ENCODE measurements around the gene P4HA1. TPM values are rescaled to one million over a fixed set of nuclear protein-coding genes. Genes with fewer than 3 reads are reported as not detected.

P4HA1 gene
- total RNA-seq, 4 donors from 2014 or later, result 20.3 to 43.4 (median 34.6) TPM

DNA sequence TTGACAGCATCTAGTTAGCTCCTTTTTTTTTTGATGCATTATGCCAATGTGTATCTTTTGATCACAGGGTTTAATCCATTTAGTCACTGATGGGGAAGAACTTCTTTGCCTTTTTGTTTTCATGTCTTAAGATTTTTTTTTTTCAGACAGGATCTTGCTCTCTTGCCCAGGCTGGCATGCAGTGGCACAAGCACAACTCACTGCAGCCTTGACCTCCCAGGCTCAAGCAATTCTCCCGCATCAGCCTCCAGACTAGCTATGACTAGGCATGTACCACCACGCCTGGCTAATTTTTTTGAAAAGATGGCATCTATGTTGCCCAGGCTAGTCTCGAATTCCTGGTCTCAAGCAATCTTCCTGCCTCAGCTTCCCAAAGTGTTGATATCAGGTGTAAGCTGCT, 95.7 kb downstream of the P4HA1 start:
- TF ChIP-seq, protein P1, sequence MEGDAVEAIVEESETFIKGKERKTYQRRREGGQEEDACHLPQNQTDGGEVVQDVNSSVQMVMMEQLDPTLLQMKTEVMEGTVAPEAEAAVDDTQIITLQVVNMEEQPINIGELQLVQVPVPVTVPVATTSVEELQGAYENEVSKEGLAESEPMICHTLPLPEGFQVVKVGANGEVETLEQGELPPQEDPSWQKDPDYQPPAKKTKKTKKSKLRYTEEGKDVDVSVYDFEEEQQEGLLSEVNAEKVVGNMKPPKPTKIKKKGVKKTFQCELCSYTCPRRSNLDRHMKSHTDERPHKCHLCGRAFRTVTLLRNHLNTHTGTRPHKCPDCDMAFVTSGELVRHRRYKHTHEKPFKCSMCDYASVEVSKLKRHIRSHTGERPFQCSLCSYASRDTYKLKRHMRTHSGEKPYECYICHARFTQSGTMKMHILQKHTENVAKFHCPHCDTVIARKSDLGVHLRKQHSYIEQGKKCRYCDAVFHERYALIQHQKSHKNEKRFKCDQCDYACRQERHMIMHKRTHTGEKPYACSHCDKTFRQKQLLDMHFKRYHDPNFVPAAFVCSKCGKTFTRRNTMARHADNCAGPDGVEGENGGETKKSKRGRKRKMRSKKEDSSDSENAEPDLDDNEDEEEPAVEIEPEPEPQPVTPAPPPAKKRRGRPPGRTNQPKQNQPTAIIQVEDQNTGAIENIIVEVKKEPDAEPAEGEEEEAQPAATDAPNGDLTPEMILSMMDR (IDR thresholded peaks at IDR 0.05; ENCODE audit: low read depth), result no peak

DNA sequence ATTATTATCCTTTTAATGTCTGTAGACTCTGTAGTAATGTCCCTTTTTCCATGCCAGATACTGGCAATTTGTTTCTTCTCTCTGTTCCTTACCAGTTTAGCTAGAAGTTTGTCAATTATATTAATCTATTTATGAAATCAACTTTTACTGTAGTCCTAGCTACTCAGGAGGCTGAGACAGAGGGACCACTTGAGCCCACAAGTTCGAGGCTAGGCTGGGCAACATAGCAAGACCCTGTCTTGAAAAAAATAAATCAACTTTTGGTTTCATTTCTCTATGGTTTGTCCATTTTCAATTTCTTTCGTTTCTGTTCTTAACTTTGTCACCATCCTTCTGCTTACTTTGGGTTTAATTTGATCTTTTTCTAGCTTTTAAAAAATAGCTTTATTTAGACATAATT, 99.6 kb downstream of the P4HA1 start:
- TF ChIP-seq, protein P1 (IDR thresholded peaks at IDR 0.05; ENCODE audit: low read depth), result no peak

DNA sequence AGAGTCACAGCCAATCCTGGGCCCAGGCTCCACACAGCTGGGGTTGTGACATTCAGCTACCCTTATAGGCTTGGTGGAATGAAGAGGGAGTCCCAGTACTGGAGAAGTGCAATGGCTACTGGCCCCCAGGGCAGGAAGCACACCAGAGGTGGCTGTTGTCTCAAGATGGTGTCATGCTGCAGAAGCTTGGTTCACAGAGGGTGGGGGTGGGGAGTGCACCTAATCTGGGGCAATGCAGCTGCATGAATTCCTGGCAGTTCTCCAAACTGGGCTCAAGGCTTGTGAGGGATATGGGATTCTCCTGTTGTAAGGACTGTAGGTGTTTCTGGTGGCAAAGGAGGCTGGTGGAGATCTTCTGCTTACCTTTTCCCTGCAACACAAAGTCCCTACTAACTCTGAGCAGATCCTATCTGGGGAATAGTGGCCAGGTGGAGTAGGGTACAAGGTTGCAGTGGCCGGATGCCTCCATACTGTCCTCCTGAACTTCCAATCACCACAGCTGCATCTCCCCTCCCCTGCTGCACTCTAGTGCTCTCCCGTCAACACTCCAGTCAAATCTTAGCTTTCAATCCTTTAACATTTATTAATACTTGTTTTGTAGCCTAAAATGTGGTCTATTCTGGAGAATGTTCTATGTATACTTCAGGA, 114.7 kb downstream of the P4HA1 start:
- TF ChIP-seq, protein P1 (IDR thresholded peaks at IDR 0.05; ENCODE audit: low read depth), result no peak

DNA sequence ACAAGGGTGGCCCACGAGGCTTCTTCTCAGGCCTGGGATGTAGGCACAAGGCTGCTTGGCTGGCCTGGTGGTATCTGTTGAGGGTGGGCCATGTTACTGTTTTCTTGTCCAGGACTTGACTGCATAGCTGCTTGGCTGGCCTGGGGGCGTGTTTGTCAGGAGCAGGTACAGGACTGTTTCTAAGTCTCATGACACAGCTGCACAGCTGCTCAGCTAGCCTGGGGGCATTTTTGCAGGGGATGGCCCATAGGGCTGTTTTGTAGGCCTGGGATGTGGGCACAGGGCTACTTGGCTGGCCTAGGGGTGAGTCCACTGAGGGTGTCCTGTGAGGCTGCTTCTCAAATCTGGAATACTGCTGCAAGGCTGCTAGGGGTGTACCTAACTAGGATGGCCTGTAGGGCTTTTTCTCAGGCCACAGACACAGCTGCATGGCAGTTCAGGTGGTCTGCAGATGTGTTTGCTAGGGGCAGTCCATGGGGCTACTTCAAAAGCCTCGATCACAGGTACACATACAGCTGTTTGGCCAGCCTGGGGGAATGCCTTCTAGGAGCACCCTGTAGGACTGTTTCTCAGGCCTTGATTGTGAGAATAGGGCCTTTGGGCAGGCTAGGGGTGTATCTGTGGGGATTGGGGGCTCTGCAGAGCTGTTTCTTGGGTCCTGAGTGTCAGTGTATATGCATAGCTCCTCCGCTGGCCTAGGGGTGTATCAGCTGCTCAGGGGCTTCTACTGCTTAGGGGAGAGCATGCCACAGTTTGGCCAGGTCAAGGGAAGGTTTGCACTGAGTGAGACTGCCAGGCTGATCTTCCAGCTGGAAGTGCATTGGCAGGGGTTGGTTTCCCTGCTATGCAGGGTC, 115.4 kb downstream of the P4HA1 start:
- TF ChIP-seq, protein P1 (IDR thresholded peaks at IDR 0.05; ENCODE audit: low read depth), result no peak

DNA sequence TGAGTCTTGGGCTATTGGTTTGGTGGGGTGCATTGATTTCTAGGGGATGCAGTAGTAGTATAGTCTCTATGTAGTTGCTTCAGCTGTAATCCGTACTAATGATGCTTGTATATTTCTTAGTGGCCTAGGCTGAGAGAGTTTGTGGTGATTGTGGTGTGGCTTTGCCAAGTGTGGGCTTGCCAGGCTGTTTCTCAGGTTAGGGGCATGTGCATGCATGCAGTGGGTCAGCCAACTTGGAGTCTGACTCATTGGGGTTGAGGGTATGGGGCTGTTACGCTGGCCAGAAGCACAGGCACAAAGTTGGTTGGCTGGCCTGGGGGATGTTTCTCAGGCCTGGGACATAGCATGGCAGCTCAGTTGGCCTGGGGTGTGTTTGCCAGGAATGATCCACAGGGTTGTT, 116.3 kb downstream of the P4HA1 start:
- TF ChIP-seq, protein P1 (IDR thresholded peaks at IDR 0.05; ENCODE audit: low read depth), result no peak

DNA sequence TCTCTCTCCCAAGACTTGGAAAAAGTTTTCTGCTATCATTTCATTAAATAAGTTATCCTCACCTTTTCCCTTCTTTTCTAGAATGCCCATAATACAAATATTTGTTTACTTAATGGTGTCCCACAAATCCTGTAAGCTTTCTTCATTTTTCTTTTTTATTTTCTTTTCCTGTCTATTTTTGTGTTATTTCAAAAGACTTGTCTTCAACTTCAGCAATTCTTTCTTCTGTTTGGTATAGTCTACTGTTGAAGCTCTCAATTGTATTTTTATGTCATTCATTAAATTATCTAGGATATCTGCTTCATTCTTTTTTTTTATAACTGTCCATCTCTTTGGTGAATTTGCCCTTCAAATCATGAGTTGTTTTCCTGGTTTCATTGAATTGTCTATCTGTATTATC, 117.0 kb downstream of the P4HA1 start:
- TF ChIP-seq, protein P1 (IDR thresholded peaks at IDR 0.05; ENCODE audit: low read depth), result no peak

DNA sequence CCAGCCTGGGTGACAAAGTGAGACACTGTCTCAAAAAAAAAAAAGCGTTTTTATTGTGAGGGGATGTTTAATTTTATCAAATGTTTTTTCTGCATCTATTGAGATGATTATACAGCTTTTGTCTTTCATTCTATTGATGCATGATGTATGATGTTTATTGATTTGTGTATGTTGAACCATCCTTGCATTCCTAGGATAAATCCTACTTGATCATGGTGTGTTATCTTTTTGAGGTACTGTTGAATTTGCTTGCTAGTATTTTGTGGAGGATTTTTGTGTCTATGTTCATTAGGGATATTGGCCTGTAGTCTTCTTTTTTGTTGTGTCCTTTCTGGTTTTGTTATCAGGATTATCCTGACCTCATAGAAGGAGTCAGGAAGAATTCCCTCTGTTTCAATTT, 119.8 kb downstream of the P4HA1 start:
- TF ChIP-seq, protein P1 (IDR thresholded peaks at IDR 0.05; ENCODE audit: low read depth), result no peak

Data from subcutaneous adipose tissue (tissue), 4 donors.